SIG-M5 treated with dmso at 0.1 percent for 504 hours (cell line): ENCODE measurements around the gene OBP2A.
"Not testable (repeated sequence)": the region's sequence is repeated elsewhere in the genome, so short reads cannot be mapped to it uniquely, and the experiment has no call there.

Source experiments
- DNase-seq: peaks from one replicate; lab custom pipeline; 2025; ENCODE audit not compliant: unreplicated experiment; lab: John Stamatoyannopoulos, UW

Gene OBP2A

DNA sequence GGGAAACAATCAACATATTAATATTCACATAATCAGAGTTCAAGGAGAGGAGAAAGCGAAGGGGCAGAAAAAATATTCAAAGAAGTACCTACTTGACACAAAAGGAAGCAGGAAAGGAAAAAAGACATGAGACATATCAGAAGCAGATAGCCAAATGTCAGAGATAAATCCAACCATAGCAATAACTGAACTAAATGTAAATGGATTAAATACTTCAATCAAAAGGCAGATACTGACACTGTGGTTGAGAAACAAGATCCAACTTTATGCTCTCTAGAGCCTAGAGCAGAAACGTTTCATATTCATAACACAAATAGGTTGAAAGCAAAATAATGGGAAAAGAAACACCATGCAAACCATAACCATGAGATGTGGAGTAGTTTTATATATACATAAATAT, 36.5 kb upstream of the OBP2A start:
- no peak for DNase-seq

DNA sequence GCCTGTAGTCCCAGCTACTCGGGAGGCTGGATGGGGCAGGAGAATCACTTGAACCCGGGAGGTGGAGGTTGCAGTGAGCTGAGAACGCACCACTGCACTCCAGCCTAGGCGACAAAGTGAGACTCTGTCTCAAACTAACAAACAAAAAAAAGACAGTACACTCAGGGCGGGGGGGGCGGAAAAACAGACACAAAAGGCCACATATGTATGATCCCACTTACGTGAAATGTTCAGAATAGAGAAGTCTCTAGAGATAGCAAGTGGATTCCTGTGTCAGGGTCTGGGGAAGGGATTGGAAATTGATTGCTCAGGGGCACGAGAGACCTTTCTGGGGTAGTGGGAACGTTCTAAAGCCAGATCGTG, 33.7 kb upstream of the OBP2A start:
- DNase-seq = no peak

DNA sequence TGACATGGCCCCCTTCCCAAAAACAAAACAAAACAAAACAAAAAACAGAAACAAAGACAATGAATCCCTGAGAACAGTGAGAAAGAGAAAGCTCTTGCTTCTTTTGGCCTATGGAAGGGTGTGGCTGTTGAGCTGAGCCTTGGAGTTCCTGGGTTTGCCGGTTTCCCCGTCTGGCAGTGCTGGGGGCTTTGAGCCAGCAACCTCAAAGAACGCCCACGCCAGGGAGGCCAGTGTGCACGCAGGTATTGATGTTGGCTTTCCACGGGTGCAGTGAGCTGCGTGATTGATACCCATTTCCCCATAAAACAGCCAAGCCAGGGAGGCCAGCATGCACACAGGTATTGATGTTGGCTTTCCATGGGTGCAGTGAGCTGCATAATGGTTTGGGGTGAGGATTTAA, 33.0 kb upstream of the OBP2A start:
- no peak for DNase-seq

DNA sequence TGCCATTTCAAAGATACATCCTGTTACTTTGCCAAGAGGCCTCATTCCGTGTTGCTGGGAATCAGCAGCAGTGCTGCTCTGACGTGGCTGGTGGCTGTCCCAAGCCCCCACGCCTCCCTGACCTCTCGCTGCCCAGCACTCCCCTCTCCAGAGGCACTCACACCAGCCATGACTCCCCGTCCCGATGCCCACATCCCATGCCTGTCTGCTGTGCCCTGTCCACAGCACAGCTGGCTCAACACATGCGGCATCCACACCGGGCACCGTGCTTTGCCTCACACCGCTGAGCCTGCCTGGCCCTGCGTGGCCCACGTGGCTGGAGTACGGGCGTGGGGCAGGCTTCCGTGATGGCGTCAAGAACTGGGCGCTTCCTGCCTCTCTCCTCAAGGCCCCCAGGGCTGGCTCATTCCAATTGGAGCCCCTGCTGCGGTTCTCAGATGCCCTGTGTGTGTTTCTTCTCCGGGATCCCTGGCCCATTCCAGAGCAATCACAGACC, 32.5 kb upstream of the OBP2A start:
- no peak for DNase-seq

DNA sequence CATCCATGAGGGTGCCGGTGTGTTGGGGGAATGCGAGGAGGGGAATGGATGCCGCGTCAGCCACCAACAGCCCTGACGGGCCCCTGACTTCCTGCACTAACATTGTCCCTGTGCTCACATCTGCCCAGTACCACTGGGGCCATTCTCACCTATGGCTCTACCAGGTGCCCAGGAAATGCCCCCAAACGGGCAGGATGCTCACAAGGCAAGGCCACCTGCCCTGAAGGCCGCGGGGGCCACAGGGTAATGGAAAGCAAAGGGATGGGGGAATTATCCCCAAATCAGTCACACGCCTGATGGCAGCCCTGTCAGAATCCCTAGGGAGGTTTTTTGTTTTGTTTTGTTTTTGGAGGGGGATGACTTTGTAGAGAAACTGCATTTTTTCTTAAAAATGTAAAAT, 32.0 kb upstream of the OBP2A start:
- DNase-seq = not testable (repeated sequence)

DNA sequence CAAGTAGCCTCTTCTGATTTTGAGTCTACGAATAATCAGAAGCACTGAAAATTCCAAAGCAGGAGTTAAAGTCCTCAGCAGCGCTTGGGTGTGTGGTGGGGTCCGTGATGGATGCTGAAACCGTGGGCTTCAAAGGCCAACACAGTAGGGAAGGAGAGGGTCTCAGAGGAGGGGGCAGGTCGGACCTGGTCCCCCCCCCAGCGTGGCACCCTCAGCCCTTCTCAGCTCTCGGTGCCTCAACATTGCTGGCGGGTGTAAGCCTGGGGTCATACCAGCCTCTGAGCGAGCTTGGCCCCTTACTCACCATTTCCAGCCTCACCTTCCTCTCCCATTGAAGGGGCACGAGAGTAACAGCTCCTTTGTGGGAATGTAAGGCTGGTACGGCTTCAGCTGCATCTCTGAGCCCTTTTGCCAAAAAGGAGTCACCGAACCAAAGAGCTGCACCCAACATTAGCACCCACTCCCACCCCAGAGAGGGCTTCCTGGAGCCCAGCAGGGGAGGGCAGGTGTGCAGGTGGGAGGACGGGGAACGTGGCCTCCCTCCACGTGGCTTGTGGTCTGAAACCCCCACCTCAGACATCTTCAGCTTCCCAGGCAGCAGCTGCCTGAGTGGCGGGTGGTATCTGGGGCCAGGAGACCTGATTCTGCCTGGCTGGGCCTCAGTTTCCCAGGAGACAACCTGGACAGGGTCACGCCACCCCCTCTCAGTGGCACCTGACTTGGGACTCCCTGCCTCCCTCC, 31.4 kb upstream of the OBP2A start:
- no peak for DNase-seq

DNA sequence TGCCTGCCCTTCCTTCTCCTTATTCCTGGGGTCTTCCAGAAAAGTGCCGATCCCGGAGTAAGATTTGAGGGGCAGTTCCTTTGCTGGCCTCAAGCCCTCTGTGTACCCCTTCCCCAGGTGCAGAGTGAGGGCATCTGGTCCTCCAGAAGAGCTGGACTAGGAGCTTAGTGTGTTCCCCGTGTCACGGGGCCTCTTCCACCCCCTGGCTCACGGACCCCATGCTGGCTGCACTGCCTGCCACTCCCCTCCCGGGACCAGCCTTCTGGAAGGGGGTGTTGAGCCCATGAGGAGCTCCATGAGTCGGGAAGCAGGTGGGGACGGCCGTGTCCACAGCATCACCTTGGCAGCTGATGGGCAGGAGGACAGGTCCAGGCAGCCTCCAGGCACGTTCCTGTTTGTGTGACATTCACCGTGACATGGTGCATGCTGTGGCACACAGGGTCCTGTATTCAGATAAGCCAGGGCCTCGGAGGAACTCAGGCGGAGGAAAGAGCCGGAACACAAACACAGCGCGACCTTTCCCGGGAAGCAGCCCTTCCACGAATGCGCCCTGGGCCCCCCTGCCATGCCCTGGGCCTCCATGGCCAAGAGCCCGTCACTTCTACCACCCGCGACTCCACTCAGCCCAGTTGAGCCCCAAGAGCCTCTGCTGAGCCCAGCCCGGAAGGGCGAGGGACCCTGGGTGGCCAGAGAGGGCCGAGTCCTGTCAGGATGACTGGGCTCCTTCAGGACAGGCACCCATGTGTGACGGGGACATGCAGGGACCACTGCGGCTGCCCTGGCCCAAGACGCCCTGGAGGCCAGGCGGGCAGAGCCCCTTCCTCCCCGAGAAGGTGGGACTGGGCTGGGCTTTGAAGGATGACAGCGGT, 30.6 kb upstream of the OBP2A start:
- no peak for DNase-seq

DNA sequence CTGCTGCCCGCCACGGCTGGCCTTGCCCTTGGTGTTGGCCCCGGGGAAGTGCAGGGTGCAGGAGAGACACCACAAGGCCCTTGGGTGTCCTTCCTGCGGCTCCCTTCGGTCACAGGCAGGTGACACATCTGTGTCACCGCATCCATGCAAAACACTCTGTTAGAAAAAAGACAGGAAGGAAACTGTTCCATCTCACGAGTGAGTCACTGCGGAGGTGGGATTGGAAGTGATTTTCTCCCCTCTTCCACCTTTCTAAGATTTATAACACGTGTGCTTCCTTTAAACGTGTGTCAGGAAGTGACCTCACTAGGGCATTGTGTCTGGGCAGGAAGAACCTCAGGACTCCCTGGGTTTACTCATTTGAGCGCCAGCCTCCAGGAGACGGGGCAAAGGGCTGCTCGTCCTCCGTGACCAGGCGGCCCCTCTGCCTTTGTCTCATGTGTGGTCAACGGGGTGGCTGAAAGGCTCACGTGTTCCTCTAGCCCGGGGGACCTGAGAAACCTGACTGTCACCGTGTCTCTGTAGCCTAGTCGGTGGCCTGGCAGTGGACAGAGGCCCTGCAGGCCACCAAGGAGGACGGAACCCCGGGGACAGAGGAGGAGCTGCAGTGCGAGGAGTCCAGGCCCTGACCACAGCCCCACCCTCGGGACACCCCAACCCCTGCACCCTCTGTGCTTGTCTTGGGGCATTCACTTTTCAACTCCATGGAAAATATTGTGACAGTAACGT, 29.6 kb upstream of the OBP2A start:
- no peak for DNase-seq

DNA sequence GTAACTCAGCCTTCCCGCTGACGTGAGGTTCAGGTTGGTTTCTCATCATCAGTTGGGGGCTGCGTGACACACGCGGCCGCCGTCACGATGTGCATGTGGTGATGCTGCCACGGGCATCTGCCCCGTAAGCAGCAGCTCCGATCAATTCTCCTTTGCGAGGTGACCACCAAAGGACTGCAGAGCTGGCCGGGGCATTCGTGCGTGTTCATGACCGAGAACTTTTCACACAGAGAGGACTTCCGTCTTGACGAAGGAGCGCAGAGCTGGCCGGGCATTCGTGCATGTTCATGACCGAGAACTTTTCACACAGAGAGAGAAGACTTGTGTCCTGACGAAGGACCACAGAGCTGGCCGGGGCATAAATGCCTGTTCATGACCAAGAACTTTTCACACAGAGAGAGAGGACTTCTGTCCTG, 28.5 kb upstream of the OBP2A start:
- DNase-seq = no peak

DNA sequence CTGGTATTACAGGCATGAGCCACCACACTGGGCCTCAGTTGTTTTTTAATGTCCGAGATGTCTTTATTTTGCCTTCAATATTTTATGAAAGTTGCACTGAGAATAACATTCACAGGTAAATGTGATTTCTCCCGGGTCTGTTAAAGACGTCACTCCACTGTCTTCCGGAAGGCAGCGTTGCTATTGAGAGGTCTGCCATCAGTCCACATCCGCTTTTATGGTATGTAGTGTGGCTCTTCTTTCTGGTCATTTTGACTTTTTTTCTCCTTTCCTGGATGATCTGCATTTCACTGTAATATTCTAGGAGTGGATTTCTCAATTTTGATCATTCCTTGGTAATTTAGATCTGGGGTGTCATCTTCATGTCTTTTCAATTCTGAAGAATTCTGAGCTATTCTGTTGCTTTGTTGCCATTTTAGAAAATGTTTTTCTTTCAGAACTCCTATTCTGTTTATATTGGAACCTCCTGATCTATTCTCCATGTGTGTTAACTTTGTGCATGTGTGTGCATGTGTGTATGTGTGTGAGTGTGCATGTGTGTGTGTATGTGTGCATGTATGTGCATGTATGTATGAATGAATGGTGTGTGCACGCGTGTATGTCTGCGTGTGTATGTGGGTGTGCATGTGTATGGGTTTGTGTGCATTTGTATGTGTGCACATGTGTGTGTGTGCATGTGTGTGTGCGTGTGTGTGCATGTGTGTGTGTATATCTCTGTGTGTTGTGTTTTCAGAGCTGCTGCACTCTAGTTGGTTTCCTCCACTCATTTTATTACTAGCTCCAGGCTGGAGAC, 26.6 kb upstream of the OBP2A start:
- DNase-seq = no peak

DNA sequence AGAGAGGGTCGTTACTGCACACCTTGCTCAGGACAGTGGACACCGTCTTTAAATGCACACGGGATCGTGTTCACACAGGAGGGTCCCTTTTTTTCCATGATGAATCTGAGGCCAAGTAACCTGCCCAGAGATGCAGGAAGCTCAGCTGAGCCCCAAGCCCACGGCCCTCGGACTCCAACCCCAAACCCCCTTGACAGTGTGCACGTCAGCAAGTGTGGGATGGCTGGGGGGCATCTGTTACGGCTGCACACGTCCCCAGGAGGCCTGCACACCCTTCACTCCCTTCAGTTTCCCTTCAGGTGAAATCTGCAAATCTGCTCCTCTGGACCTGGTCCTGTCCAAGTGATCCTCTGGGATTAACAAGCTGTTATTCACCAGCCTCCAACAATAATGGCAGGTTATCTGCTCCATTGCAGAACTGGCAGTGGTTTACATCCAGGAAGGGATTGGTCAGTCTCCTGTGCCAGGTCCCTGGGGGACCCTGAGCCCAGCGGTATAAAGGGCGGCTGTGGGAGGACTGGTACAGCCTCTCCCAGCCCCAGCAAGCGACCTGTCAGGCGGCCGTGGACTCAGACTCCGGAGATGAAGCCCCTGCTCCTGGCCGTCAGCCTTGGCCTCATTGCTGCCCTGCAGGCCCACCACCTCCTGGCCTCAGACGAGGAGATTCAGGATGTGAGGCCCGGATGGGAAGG, 24.9 kb upstream of the OBP2A start, which contains the start of gene LCN1:
Gene LCN1, plus strand, starts transcription at position 525 of the 692 bp plus-strand sequence. Its CDS starts 58 bp downstream, at position 583.
- no peak for DNase-seq

DNA sequence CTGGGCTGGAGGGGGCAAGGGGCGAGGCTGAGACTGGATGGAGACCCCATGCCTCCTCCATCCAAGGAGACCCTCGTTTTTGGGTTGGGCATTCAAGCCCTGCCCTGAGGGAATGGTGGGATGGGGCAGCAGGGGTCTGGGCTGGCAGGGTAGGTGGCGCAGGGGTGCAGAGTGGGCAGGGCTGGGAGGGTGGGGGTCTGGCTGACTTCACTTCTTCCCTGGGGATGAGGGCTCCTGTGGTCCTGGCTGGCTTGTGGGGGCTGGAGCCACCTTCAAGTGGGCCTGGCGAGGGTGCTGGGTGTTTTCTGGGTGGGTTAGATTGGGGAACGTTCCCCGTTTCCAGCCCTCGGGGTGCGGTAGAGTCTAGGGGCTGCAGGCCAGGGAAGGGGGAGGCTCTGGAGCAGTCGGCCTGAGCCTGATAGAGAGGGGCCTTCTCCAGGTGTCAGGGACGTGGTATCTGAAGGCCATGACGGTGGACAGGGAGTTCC, 24.3 kb upstream of the OBP2A start:
- no peak for DNase-seq

DNA sequence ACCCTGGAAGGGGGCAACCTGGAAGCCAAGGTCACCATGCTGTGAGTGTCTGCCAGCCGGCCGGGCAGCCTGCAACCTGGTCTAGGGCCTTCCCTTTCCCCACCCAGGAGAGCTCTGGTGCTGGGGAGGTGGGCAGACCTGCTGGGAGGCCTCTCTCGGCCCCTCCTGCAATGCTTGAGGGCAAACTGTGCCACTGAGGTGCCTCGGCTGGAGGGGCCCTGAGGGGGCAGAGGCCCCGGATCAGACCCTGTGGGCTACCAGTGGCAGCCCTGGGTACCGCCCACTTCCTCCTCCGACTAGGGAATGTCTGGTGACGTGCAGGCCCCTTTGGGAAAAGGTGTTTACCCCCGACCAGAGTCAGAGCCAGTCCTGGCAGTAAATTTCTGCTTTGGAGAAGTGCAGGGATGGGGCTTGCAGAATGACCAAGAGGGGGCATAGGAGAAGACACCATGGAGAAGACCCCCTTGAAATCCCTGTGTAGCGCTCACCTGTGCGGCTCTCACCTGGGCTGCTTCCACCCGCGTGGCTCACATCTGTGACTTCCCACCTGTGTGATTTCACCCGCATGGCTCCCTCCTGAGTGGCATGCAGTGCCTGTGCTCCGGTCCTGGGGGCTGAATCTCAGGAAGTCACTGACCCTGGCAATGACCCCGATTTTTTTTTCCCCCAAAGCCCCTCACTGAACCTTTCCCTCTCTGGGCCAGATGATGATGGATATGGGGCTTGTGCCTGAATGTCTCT, 23.6 kb upstream of the OBP2A start:
- no peak for DNase-seq

DNA sequence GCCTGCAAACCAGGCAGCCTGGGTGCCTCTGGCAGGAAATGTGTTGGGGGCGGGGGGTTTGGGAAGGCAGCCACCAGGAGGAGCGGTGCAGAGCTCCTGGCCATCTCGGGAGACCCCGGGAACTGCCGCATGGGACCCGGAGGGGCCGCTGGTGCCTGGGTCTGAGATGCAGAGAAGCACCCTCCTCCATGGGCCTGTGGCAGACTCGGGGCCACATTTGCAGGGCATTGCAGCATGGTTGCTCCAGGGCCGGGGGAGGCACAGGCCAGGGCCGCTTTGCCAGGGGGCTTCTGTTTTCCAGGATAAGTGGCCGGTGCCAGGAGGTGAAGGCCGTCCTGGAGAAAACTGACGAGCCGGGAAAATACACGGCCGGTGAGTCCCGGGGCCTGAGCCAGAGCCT, 23.0 kb upstream of the OBP2A start:
- no peak for DNase-seq

DNA sequence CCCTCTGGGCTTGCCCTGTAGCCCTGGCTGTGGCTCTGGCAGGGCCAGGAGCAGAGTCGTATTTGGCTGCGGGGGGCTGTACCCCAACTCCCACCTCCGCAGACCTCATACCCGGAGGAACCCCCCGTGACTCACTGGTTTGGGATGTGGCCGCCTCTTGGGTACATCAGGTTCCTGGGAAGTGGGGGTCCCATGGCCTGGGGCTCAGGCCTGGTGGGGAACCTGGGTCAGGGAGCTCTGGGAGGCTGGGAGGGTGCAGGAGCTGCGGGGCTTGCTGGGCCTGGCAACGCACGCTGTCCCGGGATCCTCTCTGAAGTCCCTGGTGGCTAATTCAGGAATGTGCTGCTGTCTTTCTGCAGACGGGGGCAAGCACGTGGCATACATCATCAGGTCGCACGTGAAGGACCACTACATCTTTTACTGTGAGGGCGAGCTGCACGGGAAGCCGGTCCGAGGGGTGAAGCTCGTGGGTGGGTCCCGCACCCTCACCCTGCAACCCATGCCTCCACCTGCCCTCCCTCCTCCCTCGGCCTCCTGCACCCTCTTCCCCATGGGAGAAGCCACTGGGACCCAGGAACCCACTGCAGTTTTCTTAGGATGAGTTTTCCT, 22.3 kb upstream of the OBP2A start:
- DNase-seq = no peak

DNA sequence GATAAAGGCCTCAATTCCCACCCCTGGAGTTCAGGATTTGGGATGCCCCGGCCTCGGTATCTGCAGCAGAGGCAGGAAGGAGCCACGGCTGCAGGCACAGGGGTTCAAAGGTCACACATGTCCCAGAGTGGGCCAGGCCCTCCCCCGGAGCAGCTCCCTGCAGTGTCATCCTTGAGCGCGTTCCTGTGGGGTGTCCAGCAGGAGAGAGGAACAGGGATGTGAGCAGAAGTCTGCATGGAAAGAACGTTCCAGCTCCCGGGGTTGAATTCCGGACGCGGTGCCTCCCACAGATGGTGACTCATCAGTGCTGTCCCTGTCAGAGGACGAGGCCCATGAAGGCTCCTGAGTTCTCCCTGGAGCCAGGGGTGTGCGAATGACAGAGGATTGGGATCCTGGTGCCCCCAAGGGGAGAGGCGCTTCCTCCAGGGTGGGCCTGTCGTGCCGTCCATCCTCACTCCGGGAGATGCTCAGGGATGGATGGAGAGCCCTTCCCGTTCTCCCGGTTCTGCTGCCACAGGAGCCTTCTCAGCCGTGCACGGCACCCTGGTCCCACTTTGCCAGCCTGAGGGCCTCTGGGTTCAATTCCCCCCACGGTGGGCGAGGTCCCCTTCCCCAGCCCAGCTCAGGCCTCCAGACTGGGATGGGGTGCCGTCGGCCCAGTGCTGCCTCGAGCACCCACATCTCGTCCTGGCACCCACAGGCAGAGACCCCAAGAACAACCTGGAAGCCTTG, 21.6 kb upstream of the OBP2A start:
- DNase-seq = no peak

DNA sequence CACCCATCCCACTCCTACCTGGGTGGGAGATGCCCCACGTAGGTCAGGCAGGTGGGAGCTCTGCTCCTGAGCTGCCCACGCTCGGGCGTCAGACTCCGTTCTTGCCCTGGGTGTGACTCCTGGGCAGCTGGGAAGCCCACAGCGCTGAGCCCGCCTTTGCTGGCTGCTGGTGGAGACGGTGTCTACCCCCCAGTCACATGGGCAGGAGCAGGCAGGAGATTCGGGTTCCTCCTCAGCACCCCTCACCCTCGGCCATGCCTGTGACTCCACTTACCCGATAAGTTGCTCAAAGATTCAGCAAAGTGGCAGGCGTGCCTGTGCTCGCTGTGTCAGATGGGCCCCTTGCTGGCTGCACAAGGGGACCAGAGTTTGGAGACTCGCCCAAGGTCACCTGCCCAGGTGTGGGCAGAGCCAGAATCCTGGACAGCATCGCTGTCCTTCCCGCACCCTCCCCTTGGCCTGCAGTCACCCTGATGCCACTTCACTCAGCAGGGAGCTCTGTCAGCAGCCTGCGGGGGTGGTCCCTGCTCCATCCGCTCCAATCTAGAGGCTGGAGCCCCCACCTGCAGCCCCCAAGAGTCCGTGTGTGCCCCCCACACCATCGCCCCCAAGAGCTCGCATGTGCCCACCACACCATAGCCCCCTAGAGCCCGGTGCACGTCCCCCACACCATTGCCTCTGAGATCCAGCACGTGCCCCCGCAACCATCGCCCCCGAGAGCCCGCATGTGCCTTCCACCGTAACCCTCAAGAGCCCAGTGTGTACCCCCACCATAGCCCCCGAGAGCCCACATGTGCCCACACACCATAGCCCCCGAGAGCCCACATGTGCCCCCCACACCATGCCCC, 20.5 kb upstream of the OBP2A start:
- DNase-seq = no peak
